ENCODE measurements around the gene ACOT7.

ACOT7 gene

GRCh38 chr1:6361124-6361775 is 32.3 kb downstream of the ACOT7 start:
- no peak for TF ChIP-seq EZH2phosphoT487 (IDR thresholded peaks at IDR 0.05; ENCODE audit: low read length)
- no peak for TF ChIP-seq EZH2 (optimal IDR thresholded peaks at IDR 0.05; ENCODE audit: low read depth, low read length)
- TF ChIP-seq CTCF (IDR thresholded peaks at IDR 0.05; ENCODE audit: low read length): no peak
- no peak for DNase-seq
- no peak overlapping the region for H2AFZ ChIP-seq (ENCODE audit: low read length)
- no peak overlapping the region for H3K27ac ChIP-seq (ENCODE audit: low read length)
- no peaks in the 10 kb centered on the region for H3K27me3 ChIP-seq (replicated peaks; ENCODE audit: insufficient read depth, low read length)
- 0 out of 2 replicates have a peak, but pooled peaks cover 3% of the 10 kb centered on the region for H3F3A ChIP-seq (ENCODE audit: insufficient read depth, low read length)
- H3K4me3 ChIP-seq (ENCODE audit: low read length): no peak overlapping the region
- H3K4me2 ChIP-seq (ENCODE audit: low read depth, low read length): no peak overlapping the region
- no peaks in the 10 kb centered on the region for H3K9me2 ChIP-seq (replicated peaks; ENCODE audit: insufficient read depth, low read length)
- H3K9me3 ChIP-seq (replicated peaks; ENCODE audit: insufficient read depth, low read length): no peaks in the 10 kb centered on the region
- H4K20me1 ChIP-seq (ENCODE audit: insufficient read depth, low read length): no peaks in the 10 kb centered on the region
- H3K4me1 ChIP-seq (ENCODE audit: low read length): peaks cover 14% of the 10 kb centered on the region
- peaks cover 37% of the 10 kb centered on the region for H3K79me2 ChIP-seq (ENCODE audit: low read length)
- H3K36me3 ChIP-seq (replicated peaks; ENCODE audit: insufficient read depth, low read length): no peaks in the 10 kb centered on the region
- H3K9ac ChIP-seq (ENCODE audit: low read length): no peak overlapping the region

- Histone ChIP-seq H3K4me1 (ENCODE audit: low read length) (peaks cover 14% of the 10 kb centered on the region), H3K9me3 (replicated peaks; ENCODE audit: insufficient read depth, low read length) (no peaks in the 10 kb centered on the region), H3K36me3 (replicated peaks; ENCODE audit: insufficient read depth, low read length) (no peaks in the 10 kb centered on the region), H3K9me2 (replicated peaks; ENCODE audit: insufficient read depth, low read length) (no peaks in the 10 kb centered on the region), H2AFZ (ENCODE audit: low read length) (no peak overlapping the region), H3K27me3 (replicated peaks; ENCODE audit: insufficient read depth, low read length) (no peaks in the 10 kb centered on the region), H4K20me1 (ENCODE audit: insufficient read depth, low read length) (no peaks in the 10 kb centered on the region), H3K4me3 (ENCODE audit: low read length) (no peak overlapping the region), H3K79me2 (ENCODE audit: low read length) (peaks cover 42% of the 10 kb centered on the region), H3F3A (ENCODE audit: insufficient read depth, low read length) (0 out of 2 replicates have a peak, but pooled peaks cover 3% of the 10 kb centered on the region), H3K4me2 (ENCODE audit: low read depth, low read length) (no peak overlapping the region; the same call in 1 of the 2 replicates), H3K27ac (ENCODE audit: low read length) (no peak overlapping the region), H3K9ac (ENCODE audit: low read length) (no peak overlapping the region)
- no peak for TF ChIP-seq EZH2 (optimal IDR thresholded peaks at IDR 0.05; ENCODE audit: low read depth, low read length)
- TF ChIP-seq CTCF (IDR thresholded peaks at IDR 0.05; ENCODE audit: low read length): no peak
- TF ChIP-seq EZH2phosphoT487 (IDR thresholded peaks at IDR 0.05; ENCODE audit: low read length): no peak
- DNase-seq: no peak
These were observed 33.0 kb downstream of the ACOT7 start for GRCh38 chr1:6360517-6361070.

DNA sequence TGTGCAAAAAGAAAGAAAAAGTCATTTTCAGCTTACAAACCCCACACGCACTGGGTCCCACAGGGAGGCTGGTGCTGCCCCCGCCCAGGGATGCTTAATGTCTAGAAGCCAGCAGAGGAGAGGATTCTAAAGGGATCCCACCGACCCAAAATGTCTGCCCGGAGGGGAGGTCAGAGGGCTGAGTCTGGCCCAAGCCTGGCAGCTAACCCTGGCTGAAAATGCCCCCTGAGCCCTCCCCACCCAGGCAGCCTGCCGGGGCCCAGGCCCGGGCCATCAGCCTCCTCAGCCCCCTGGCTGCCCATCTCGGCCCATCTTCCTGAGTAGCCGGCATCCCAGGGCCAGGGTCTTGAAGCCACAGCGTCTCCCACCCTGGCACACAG is 33.5 kb downstream of the ACOT7 start:
- H3K4me1 ChIP-seq (ENCODE audit: low read length): peaks cover 14% of the 10 kb centered on the region
- no peak overlapping the region; the same call in 1 of the 2 replicates for H3K9ac ChIP-seq (ENCODE audit: low read length)
- H2AFZ ChIP-seq (ENCODE audit: low read length): peak overlapping the region; percentile 25; the same call in 1 of the 2 replicates
- H3K4me2 ChIP-seq (ENCODE audit: low read depth, low read length): peak overlapping the region; percentile 60
- H3K79me2 ChIP-seq (ENCODE audit: low read length): peaks cover 44% of the 10 kb centered on the region
- H3F3A ChIP-seq (ENCODE audit: insufficient read depth, low read length): 0 out of 2 replicates have a peak, but pooled peaks cover 3% of the 10 kb centered on the region
- peak overlapping the region; percentile 1; the same call in 1 of the 2 replicates for H3K4me3 ChIP-seq (ENCODE audit: low read length)
- DNase-seq: peak; percentile 21
- no peaks in the 10 kb centered on the region for H3K36me3 ChIP-seq (replicated peaks; ENCODE audit: insufficient read depth, low read length)
- no peaks in the 10 kb centered on the region for H3K27me3 ChIP-seq (replicated peaks; ENCODE audit: insufficient read depth, low read length)
- TF ChIP-seq CTCF (IDR thresholded peaks at IDR 0.05; ENCODE audit: low read length) (no peak), EZH2phosphoT487 (IDR thresholded peaks at IDR 0.05; ENCODE audit: low read length) (no peak), EZH2 (optimal IDR thresholded peaks at IDR 0.05; ENCODE audit: low read depth, low read length) (no peak)
- no peak overlapping the region; the same call in 1 of the 2 replicates for H3K27ac ChIP-seq (ENCODE audit: low read length)
- no peaks in the 10 kb centered on the region for H3K9me3 ChIP-seq (replicated peaks; ENCODE audit: insufficient read depth, low read length)
- H4K20me1 ChIP-seq (ENCODE audit: insufficient read depth, low read length): no peaks in the 10 kb centered on the region
- H3K9me2 ChIP-seq (replicated peaks; ENCODE audit: insufficient read depth, low read length): no peaks in the 10 kb centered on the region
